ENCODE results near the gene TMEM164.
"Not testable (repeated sequence)": the region's sequence is repeated elsewhere in the genome, so short reads cannot be mapped to it uniquely, and the experiment has no call there.

The TMEM164 gene

DNA sequence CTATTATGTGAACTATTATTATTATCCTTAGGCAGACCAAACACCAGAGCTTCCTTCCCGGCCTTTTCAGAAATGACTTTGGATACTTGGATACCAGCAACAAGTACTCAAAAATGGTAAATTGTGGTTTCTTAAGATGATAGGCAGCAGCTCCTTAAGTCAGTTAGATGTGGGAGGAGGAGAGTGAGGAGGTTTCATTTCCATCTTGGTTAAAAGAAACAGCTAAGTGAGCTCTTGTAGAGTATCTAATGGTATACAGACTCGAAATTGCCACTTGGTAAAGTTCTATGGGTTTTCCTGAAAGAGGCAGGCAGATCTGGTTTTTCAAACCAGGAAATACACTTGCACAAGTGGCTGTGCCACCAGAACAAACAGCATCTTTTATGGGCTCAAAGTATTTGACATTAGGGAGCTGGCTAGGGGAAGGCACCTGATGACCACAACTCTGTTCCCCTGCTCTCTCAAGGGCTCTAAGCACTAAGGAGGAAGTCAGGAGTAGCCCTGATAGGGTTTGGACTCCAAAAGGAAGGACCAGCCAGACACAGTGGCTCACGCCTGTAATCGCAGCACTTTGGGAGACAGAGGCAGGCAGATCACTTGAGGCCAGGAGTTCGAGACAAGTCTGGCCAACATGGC lies 130.9 kb downstream of the TMEM164 start:
- no peak for TF ChIP-seq ZNF274 (IDR thresholded peaks at IDR 0.05; ENCODE audit: low read depth, low read length)
- H3K4me3 ChIP-seq (ENCODE audit: low read length) = no peak overlapping the region

DNA sequence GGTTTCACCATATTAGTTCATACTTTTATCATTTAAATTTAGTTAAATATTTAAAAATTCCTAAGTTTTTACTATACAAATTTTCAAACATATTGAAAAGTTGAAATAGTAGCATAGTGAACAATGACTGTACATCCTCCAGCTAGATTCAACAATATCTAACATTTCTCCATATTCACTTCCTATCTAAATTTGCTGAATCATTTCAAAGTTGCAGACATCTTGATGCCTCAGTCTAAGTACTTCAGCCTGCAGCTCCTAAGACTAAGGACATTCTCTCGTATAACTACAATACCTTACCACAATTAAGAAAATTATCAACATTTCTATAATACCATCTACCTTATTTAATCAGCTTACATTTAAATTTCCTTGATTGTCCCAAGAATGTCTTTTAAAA lies 132.7 kb downstream of the TMEM164 start:
- no peak overlapping the region for H3K4me3 ChIP-seq (ENCODE audit: low read length)
- TF ChIP-seq ZNF274 (IDR thresholded peaks at IDR 0.05; ENCODE audit: low read depth, low read length) = no peak

GRCh38 chrX:110136136-110136535 lies 133.2 kb downstream of the TMEM164 start:
- no peak for TF ChIP-seq ZNF274 (IDR thresholded peaks at IDR 0.05; ENCODE audit: low read depth, low read length)
- H3K4me3 ChIP-seq (ENCODE audit: low read length) = no peak overlapping the region

GRCh38 chrX:110138557-110138956 lies 135.6 kb downstream of the TMEM164 start:
- no peak for TF ChIP-seq ZNF274 (IDR thresholded peaks at IDR 0.05; ENCODE audit: low read depth, low read length)
- H3K4me3 ChIP-seq (ENCODE audit: low read length) = no peak overlapping the region

DNA sequence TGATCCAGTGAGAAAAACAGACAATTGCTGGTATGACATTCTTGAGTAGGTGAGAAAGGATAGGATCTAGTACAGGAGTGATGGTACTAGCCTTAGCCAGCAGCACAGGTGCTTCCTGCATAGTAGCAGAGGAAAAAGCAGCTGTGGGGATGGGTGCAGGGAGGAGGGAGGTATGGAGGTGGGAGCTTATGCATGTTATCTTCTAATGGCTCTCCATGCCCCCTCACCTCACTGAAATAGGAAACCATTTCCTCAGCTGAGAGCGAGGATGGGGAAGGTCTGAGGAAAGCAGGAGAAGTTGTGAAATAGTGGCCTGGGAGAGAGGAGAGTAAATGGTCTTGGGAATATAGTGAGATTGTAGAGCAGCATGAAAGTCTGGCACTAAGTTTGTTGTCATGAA lies 136.3 kb downstream of the TMEM164 start:
- no peak overlapping the region for H3K4me3 ChIP-seq (ENCODE audit: low read length)
- no peak for TF ChIP-seq ZNF274 (IDR thresholded peaks at IDR 0.05; ENCODE audit: low read depth, low read length)

DNA sequence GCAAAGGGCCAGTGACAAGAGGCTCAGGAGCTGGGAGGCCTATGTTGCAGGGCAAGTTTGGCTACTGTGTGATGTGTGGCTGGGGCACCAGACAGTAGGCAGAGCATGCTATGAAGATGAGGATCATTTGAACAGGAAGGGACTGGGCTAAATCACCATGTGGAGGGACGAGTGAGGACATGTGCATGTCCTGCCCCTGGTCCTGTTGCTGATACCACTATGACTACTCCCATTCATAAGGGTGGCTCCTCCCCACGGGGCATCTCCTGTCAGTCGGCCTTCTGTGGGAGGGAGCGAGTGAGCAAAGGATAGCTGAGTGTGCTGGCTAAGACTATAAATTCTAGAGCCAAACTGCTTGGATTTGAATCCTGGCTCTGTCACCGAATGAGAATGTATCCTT lies 139.2 kb downstream of the TMEM164 start:
- H3K4me3 ChIP-seq (ENCODE audit: low read length) = no peak overlapping the region
- TF ChIP-seq ZNF274 (IDR thresholded peaks at IDR 0.05; ENCODE audit: low read depth, low read length) = no peak

DNA sequence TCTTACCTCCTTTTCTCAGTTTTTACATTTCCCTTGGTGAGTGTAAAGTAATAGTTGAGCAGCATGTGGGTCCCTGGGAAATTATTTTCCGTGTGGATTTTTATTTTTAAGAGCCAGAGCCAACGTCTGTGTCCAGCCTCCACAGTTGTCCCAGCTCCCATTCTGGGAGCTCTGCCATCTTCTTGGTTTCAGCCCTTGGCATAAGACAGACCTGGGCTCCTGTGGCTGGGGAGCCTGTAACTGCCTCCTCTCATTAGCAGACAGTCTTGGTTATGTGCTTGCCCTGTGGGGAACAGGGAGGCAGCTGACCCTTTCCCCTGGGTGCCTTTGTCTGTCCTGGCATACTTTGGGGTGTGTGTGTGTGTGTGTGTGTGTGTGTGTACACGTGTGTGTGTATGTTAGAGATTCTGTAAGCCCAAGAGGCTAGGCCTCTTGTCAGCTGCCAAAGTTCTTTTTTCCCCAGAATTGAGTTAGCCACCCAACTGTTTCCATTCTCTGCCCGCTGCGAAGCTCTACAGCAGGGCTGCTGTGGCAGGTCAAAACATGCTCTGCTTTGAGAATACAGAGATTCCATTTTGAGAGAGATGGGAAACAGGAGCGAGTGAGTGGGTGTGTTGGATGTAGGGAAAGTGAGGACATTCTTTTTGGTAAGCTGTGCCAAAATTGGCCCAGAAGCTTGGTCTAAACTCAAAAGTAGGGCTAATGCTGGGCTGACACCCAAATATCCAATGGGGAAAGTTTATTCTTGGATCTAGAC lies 140.7 kb downstream of the TMEM164 start:
- no peak for TF ChIP-seq ZNF274 (IDR thresholded peaks at IDR 0.05; ENCODE audit: low read depth, low read length)
- no peak overlapping the region for H3K4me3 ChIP-seq (ENCODE audit: low read length)

- no peak for TF ChIP-seq ZNF274 (IDR thresholded peaks at IDR 0.05; ENCODE audit: low read depth, low read length)
- H3K4me3 ChIP-seq (ENCODE audit: low read length) = no peak overlapping the region
These were observed 142.4 kb downstream of the TMEM164 start for GRCh38 chrX:110145311-110145710.

DNA sequence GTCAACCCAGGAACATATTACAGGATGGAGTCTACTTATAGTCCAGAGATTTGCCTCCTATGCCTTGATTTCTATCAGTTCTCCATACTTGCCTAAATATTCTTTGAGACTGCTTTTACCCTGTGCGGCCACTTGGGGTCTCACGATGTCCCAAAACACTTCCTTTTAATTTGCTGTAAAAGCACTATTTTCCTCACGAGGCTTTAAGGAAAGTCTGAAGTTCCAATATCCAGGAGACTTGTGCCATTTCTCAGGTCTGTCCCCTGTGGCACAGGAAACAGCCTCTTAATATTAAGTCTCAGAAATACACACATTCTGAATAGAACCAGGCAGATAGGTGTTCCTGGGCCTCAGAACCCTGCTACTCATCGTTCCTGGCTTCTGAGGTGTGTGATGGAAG lies 142.9 kb downstream of the TMEM164 start:
- no peak for TF ChIP-seq ZNF274 (IDR thresholded peaks at IDR 0.05; ENCODE audit: low read depth, low read length)

DNA sequence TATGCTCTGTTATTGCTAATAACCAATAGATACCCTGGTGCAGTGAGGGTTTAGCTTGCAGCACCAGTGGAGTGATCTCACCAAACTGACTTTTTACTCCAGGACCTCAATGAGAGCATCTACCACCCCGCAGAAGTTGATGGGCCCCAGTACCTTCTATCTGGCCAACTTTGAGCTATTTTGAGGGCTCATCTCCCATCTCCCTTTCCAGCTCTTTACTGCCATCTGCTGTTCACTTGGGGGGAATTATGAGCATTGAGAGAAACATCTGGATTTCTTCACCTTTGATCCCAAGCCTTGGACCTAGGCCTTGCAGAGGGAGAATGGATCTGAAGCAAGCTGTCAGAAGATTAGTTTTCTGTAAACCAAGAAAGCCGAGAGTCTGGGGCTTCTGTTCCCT lies 143.6 kb downstream of the TMEM164 start:
- no peak overlapping the region for H3K4me3 ChIP-seq (ENCODE audit: low read length)
- TF ChIP-seq ZNF274 (IDR thresholded peaks at IDR 0.05; ENCODE audit: low read depth, low read length) = no peak

More for the DNA sequence above, 142.9 kb downstream of the TMEM164 start:
- no peak overlapping the region for H3K4me3 ChIP-seq (ENCODE audit: low read length)

GRCh38 chrX:110153244-110153643 lies 150.3 kb downstream of the TMEM164 start:
- no peak overlapping the region for H3K4me3 ChIP-seq (ENCODE audit: low read length)
- TF ChIP-seq ZNF274 (IDR thresholded peaks at IDR 0.05; ENCODE audit: low read depth, low read length) = no peak

DNA sequence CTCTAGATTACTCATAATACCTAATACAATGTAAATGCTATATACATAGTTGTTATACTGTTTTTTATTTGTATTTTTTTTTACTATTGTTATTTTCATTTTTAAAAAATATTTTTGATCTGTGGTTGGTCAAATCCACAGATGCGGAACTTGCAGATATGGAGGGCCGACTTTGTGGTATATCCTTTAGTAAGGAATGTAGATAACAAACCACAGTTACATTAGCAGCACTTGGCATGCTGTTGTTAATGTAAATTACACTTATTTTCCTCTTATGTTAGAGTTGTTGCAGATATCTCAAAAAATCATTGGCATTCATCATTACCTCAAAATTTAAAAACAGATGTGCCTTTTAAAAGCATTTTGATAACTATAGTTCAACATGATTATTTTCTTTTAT lies 151.0 kb downstream of the TMEM164 start:
- no peak overlapping the region for H3K4me3 ChIP-seq (ENCODE audit: low read length)
- no peak for TF ChIP-seq ZNF274 (IDR thresholded peaks at IDR 0.05; ENCODE audit: low read depth, low read length)

DNA sequence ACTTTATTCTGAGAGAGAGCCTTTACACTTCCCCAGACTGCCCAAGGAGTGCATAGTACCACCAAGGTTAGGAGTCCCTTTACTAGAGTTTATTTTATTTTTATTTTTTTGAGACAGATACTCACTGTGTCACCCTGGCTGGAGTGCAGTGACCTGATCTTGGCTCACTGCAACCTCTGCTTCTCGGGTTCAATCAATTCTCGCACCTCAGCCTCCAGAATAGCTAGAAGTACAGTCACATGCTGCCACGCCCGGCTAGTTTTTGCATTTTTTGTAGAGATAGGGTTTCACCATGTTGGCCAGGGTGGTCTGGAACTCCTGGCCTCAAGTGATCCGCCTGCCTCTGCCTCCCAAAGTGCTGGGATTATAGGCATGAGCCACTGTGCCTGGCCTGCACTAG lies 151.4 kb downstream of the TMEM164 start:
- H3K4me3 ChIP-seq (ENCODE audit: low read length) = not testable (repeated sequence)

- H3K4me3 ChIP-seq (ENCODE audit: low read length) = no peak overlapping the region
- no peak for TF ChIP-seq ZNF274 (IDR thresholded peaks at IDR 0.05; ENCODE audit: low read depth, low read length)
These were observed 152.8 kb downstream of the TMEM164 start for GRCh38 chrX:110155759-110156158.

GRCh38 chrX:110156167-110156754 lies 153.3 kb downstream of the TMEM164 start:
- no peak overlapping the region for H3K4me3 ChIP-seq (ENCODE audit: low read length)
- TF ChIP-seq ZNF274 (IDR thresholded peaks at IDR 0.05; ENCODE audit: low read depth, low read length) = no peak

Measured in GM08714 (cell line).